NCI-H1417 treated with DMSO at 0.1 percent for 48 hours (cell line): ENCODE measurements around the gene WDR38.
"Not testable (repeated sequence)": the region's sequence is repeated elsewhere in the genome, so short reads cannot be mapped to it uniquely, and the experiment has no call there.

Source experiments
- DNase-seq: peaks from one replicate; lab custom pipeline; 2025; lab: John Stamatoyannopoulos, UW

WDR38 gene

DNA sequence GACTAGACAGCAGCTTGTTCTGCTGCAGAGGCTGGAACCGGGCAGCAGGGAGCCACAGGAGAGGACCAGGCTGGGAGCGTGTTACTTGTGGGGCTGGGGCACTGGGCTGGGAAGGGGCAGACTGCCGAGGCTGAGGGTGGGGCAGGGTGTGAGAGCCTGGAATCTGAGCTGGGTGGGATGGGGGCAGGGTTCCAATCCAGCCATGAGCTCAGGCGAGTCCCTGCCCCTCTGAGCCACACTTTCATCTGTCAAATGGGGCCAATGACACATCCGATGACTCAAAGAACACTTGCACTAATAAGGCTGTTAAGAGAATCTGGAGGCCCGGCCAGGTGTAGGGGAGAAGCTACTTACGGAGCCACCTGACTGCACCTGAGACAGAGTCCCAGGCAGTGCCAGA lies 18.7 kb upstream of the WDR38 start:
- DNase-seq = no peak

DNA sequence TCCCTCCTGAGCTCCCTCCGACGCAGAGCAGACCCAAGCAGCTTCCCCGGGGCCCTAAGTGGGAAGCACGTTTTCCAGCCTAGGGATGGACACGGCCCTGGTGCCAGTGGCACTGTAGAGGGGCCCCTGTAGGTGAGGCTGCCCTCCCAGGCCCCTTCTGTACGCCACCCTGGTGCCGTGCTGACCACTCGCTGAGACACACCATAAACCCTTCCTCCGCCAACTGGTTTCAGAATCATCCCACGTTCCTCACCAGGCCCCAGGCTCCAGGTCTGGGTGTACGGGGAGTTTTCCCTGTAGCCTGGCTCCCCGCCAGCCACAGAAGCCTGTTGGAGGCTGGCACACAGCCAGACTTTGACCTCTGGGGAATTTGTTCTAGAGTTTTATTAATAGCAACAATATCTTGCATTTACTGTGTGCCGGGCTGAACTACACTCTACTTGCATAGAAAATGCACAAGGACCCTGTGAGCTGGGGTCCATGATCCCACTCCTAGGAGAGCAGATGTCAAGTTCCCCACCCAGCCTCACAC lies 18.2 kb upstream of the WDR38 start:
- no peak for DNase-seq

DNA sequence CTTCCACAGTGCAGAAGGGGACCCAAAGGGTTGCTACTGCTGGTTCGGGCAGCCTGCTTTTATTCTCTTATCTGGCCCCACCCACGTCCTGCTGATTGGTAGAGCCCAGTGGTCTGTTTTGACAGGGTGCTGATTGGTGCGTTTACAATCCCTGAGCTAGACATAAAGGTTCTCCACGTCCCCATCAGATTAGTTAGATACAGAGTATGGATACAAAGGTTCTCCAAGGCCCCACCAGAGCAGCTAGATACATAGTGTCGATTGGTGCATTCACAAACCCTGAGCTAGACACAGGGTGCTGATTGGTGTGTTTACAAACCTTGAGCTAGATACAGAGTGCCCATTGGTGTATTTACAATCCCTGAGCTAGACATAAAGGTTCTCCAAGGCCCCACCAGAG lies 15.1 kb upstream of the WDR38 start:
- not testable (repeated sequence) for DNase-seq

DNA sequence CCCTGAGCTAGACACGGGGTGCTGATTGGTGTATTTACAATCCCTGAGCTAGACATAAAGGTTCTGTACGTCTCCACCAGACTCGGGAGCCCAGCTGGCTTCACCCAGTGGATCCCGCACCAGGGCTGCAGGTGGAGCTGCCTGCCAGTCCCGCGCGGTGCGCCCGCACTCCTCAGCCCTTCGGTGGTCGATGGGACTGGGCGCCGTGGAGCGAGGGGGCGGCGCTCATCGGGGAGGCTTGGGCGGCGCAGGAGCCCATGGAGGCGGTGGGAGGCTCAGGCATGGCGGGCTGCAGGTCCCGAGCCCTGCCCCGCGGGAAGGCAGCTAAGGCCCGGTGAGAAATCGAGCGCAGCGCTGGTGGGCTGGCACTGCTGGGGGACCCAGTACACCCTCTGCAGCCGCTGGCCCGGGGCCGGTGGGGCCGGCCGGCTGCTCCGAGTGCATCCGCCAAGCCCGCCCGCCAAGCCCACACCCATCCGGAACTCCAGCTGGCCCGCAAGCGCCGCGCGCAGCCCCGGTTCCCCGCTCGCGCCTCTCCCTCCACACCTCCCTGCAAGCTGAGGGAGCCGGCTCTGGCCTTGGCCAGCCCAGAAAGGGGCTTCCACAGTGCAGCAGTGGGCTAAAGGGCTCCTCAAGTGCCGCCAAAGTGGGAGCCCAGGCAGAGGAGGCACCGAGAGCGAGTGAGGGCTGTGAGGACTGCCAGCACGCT lies 14.5 kb upstream of the WDR38 start:
- not testable (repeated sequence) for DNase-seq

DNA sequence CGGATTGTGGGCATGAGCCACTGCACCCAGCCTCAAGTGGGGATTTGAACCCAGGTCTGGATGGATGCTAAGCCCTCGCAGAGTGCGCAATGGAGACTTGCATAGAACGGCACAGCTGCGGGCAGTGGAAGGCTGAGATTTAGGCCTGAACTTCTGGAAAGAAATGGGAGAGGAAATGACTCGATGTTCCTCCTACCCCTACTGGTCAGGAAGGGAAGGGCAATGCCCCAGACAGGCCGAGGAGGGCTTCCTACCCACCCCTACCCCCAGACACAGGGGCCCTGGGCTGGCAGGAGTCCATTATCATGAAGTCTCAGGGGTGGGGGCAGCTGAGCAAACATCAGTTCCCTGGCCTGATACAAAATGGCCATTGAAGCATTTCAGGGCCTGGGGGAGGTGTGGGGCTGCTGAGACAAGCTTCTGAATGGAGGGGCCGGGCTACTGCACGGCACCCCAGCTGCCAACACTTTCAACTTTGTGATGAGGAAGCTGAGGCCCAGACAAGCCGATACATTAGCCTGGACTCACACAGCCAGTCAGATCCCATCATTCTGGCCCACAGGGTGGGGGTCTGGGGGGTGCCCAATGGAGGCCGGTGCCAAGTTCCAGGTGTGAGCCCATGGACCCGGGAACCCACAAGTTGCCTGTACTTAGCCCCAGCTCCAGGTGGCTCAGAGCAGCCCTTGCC lies 13.5 kb upstream of the WDR38 start:
- no peak for DNase-seq

DNA sequence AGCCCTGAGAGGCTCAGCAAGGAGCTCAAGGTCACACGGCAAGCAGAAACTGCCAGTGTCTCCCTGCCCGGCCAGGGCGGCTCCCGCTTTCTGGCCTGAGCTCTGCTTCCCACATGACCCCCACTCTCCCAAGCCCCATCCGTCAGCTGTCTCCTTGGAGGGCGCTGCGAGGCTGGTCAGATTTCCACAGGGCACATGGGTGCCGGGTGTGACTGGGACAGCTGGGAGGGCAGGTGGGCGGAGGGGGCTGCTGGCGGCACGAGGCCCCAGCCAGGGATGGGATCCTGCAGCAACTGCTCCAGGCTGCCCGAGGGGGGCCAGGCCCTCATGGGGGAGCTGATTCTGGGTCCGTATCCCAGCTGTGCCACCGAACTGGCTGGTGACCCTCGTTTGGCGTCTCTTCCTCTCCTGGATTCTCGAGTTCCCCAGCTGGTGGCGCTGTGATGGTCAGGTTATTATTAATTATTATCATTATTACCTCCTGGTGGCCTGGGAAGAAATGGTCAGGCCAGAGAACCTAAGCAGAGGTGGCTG lies 12.9 kb upstream of the WDR38 start:
- no peak for DNase-seq

DNA sequence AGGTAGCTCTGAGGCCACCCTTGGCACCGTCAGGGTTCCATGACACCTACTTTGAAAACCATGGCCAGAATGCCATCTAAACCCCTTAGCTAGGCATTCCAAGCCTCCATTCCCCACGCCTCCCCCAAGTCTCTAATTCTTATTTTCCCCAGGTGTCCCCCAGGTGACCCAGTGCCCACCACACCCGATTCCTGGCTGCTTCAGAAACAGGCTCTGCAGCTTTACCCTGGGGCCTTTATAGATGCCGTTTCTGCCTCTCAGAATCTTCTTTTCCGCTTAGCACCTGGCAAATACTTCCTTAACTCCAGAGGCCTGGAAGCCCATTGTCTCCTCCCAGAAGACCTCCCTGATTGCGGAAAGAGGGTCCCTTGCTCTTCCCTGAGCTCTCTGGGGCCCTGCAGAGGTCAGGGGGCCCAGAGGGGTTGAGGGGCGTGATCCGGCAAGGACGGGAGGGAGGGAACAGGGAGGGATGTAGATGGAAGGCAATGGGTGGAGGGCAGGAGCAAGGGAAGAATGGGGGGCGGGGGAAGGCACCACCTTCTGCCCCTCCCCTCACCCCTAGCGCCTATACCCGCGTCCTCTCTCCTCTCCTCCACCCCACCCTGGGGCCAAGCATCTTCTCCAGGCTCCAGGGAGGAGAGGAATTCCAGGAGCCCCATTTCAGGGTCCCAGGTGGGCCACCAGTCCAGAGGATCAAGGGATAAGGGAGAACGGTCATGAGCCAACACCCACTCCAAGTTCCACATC lies 12.0 kb upstream of the WDR38 start:
- no peak for DNase-seq

DNA sequence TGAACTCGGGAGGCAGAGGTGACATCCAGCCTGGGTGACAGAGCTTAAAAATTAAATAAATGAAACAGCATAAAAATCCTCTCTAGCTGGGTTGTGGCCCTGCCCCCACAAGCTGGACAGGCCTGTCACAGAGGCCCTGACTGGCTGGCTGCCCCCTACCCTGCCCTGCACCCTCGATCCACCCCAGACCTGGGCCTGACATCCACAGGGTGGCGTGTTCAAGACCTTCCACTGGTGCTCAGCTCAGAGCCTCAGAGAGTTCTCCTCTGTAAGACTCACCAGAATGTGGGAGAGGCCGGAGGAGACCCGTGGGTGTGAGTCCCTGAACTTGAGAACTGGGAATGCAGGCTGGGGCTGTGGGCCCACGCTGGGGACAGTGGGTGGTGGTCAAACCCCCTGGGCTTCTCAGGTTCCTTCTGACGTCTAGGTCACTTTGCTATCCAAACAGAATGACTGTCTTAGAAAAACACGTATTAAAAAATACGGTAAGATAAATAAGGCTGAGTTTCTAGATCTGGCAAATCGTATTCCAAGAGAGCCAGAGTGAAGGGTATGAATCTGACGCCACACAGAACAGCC lies 9.7 kb upstream of the WDR38 start:
- DNase-seq = no peak

DNA sequence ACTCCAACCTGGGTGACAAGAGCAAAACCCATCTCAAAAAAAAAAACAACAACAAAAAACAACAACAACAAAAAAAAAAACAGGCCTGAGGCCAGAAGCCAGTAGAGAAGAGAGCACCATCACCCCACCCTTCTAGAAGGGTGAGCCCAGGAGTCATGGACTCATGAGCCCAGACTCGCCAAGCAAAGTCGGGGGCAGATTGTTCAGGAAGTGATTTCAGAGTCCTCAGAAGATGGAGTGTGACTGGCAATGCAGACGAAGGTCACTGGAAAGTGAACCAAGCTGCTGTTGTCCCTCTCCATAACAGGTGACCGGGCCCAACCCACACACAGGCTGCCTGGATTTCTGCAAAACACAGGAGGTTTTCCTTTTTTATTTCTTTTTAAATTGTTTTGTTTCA lies 9.0 kb upstream of the WDR38 start:
- no peak for DNase-seq

DNA sequence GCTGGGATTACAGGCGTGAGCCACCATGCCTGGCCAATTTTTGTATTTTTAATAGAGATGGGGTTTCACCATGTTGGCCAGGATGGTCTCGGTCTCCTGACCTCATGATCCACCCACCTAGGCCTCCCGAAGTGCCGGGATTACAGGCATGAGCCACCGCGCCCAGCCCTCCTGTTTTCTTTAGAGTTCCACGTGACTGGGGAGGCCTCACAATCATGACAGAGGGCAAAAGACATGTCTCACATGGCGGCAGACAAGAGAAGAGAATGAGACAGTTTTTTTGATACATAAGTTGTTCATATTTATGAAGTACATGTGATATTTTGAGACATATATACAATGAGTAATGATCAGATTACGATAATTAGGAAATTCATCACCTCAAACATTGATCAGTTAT lies 6.8 kb upstream of the WDR38 start:
- DNase-seq = not testable (repeated sequence)

DNA sequence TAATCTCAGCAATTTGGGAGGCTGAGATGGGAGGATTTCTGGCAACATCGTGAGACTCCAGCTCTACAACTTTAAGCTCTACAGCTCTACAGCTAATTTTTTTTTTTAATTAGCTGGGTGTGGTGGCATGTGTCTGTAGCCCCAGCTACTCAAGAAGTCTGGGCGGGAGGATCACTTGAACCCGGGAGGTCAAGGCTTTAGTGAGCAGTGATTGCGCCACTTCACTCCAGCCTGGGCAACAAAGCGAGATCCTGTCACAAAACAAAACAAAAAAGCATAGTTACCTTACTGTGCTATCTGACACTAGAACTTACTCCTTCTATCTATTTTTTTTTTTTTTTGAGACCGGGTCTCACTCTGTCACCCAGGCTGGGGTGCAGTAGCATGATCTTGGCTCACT lies 6.3 kb upstream of the WDR38 start:
- DNase-seq = no peak

DNA sequence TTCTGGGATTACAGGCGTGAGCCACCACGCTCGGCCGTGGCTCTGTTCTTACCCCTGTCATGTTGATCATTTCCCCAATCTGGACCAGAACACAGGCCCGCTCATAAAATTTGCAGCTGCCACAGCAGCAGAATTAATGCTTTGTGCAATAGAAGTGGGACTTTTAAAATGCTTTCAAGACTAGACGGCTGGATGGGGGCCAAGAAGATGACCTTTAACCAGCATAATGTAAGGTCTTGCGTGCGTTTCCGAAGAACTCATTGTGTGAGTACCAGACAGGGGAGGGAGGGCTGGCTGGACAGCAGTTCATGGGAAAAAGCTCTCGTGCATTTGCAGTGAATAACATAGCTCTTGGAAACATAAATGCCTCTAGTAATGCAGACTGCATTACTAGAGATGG lies 3.5 kb upstream of the WDR38 start:
- no peak for DNase-seq

DNA sequence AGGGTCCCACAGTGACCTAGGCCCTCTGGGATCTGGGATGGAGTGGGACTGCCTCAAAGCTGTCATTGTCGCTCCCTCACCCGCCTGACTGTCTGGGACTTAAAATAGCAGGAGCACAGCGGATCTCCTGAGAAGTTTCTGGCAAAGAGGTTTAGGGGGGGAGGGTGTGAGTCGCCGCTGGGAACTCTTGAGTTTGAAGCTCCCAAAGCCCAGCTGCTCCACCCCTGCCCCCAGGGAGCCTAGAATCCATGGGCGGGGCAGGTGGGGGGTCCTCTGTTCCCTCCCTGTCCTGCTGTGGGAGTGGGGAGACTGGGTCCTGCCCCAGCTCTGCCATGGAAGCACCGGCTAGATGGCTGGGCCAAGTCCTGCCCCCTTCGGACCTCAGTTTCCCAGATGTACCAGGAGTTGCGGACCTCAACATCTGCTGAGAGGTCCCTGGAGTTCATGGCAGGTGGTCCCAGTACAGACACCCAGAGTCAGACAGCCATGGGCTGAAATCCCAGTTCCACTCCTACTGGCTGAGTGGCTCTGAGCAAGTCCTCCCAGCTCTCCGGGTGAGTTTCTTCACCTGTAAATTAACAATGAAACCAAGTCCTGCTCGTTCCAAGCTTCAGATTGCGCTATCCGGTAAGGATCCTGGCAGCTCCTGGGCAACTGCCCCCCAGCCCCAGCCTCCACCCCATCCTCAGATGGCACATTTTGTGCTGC lies 985 bp upstream of the WDR38 start:
- DNase-seq = no peak

DNA sequence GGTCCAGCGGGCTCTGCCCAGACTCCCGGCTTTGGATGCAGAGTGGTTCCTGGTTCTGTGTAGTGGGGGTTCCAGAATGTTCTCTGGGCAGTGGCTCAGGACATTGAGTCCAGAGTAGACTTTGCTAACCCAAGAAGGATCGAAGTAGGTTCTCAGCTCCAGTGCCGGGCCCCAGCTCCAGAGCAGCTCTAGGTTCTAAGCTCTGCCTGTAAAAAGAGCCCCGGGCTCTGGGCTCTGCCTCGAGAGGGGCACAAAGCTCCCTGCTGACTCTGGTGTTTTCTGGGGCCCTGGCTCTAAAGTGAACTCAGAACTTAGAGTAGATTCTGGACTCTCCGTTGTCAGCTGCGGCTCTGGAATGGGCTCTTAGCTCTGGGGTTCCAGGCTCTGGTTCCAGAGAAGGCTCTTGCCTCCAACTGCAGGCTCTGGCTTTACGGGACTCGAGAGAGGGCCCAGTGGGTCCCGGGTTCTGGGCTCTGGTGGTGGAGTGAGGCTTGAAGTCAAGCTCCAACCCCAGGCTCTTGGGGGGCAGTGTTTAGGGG lies 414 bp downstream of the WDR38 start:
- no peak for DNase-seq

DNA sequence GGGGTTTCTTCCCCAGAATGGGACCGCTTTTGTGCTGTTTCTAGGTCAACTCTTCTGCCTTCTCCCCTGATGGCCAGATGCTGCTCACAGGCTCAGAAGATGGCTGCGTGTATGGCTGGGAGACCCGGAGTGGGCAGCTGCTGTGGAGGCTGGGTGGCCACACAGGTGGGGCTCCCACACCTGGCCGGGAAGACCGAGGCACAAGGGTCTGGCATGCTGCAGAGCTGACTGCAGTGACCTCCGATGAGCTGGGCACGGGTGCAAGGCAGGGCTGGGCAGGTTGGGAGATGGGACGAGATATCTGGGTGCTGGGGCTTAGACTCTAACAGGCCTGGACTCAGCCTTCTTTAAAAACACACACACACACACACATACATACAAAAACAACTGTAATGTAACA lies 901 bp downstream of the WDR38 start:
- no peak for DNase-seq

DNA sequence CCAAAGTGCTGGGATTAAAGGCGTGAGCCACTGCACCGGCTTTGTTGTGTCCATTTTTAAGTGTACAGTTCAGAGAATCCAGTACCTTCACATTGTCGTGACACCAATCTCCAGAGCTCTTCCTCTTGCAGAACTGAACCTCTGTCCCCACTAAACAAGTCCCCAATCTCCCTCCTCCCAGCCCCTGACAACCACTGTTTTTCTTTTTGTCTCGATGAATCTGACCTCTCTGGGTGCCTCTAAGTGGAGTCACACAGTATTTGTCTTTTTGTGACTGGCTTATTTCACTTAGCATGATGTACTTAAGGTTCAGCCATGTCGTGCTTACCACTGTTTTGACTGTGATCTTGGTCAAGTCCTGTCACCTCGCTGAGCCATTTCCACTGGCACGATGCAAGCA lies 1.6 kb downstream of the WDR38 start:
- DNase-seq = no peak

DNA sequence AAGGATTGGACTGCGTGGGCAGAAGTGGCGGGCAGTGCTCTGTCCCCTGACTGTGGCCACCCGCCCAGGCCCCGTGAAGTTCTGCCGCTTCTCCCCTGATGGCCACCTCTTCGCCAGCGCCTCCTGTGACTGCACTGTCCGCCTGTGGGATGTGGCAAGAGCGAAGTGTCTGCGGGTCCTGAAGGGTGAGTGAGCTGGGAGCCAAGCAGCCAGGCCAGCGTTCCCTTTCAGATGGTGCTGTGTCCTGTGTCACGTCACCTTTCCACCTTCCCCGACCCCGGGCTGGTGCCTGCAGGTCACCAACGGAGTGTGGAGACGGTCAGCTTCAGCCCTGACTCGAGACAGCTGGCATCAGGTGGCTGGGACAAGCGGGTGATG lies 2.3 kb downstream of the WDR38 start:
- no peak for DNase-seq

DNA sequence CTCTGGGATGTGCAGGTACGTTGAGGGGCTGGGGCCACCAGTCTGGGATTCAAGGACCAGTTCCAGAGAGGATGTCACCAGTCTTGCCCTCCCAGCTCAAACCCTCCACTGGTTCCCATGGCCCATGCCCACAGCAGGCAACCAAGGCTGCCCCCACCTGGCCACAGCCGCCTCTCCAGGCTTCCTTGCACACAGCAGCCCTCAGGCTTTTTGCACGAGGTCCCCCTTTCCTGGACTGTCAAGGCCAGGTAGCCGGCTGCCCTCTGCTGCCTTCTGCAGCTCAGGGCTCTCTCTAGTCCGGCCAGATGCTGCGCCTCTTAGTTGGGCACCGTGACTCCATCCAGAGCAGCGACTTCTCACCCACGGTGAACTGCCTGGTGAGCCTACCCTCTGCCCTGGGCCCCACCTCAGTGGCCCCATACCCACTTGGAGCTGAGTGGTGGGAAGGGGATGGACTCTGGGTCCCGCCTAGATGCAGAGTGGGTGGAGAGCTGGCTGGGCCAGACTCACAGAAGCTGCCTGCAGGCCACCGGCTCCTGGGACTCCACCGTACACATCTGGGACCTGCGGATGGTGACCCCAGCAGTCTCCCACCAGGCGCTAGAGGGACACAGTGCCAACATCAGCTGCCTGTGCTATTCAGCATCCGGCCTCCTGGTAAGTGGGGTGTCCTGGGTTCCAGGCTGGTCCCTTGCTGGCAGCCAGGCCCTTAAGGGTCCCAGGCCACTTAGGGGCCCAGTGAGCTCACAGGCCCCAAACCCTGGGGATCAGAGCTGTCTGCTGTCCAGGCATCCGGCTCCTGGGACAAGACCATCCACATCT lies 2.9 kb downstream of the WDR38 start:
- DNase-seq = no peak

DNA sequence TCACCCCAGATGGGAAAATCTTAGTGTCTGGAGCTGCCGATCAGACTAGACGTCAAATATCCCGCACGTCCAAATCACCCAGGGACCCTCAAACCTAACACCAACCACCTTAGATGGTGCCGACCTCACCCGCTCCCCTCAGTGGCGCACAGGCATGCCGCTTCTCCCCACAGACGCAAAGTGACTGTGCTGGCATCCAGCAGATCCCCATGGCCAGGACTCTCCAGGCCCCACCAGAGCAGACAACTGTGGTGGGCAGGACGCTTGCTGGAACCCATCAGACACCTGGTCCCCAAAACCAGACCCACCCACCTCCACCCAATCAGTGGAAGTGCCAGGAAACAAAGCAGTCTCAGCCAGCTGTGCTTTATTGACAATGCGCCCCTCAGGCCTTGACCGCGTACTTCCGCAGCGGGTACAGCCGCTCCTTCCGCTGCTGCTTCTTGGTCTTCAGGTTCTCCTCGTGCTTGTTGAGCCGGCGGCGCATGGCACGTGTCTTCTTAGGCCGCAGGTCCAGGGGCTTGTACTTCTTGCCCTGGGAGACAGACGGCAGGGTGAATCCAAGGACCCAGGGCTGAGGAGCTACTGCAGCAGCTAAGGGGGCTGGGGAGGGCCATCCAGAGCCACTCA lies 4.4 kb downstream of the WDR38 start:
- DNase-seq = no peak
